Smooth muscle cell (in vitro differentiated cells): ENCODE data around the gene USP35. TPM values are rescaled to one million over a fixed set of nuclear protein-coding genes. Genes with fewer than 3 reads are reported as not detected.
A peak's percentile ranks its signal among the peaks of the same experiment; 100 is the strongest.

Experiments used
- DNase-seq: peaks from one replicate; lab custom pipeline; 2025; ENCODE audit not compliant: unreplicated experiment; lab: John Stamatoyannopoulos, UW
- H2AFZ ChIP-seq: fragments of 200-600 bp; sonication (generic); 2 replicates; pipeline ENCODE4 v1.6.0; 2016; ENCODE audit warnings: antibody characterized with exemption, low read depth, mild to moderate bottlenecking
- H3F3A ChIP-seq: fragments of 200-600 bp; sonication (generic); 2 replicates; pipeline ENCODE4 v1.6.0; 2017; ENCODE audit warnings: antibody characterized with exemption, low read depth
- H3K27ac ChIP-seq: fragments of 200-600 bp; sonication (generic); 2 replicates; pipeline ENCODE4 v1.5.1; 2016; ENCODE audit warnings: low read depth, mild to moderate bottlenecking
- H3K27me3 ChIP-seq: fragments of 200-600 bp; sonication (generic); 2 replicates; pipeline ENCODE4 v1.6.1; 2016; ENCODE audit warnings: low read depth, mild to moderate bottlenecking
- H3K36me3 ChIP-seq: fragments of 200-600 bp; sonication (generic); 2 replicates; pipeline ENCODE4 v1.5.1; 2016; ENCODE audit warnings: low read depth
- H3K4me1 ChIP-seq: fragments of 200-600 bp; sonication (generic); 2 replicates; pipeline ENCODE4 v1.5.1; 2016; ENCODE audit warnings: low read depth
- H3K4me2 ChIP-seq: fragments of 200-600 bp; sonication (generic); 2 replicates; pipeline ENCODE4 v1.6.0; 2016; ENCODE audit warnings: mild to moderate bottlenecking
- H3K4me3 ChIP-seq: fragments of 200-600 bp; sonication (generic); 2 replicates; pipeline ENCODE4 v1.5.1; 2016; ENCODE audit warnings: mild to moderate bottlenecking
- H3K79me2 ChIP-seq: fragments of 200-600 bp; sonication (generic); 2 replicates; pipeline ENCODE4 v1.6.0; 2016; ENCODE audit warnings: low read depth, mild to moderate bottlenecking
- H3K9ac ChIP-seq: fragments of 200-600 bp; sonication (generic); 2 replicates; pipeline ENCODE4 v1.6.0; 2016; ENCODE audit warnings: low read depth
- H3K9me3 ChIP-seq: fragments of 200-600 bp; sonication (generic); replicated peaks from 2 replicates; pipeline ENCODE4 v1.5.1; 2016; ENCODE audit warnings: low read depth
- H4K20me1 ChIP-seq: fragments of 200-600 bp; sonication (generic); 2 replicates; pipeline ENCODE4 v1.6.0; 2016; ENCODE audit warnings: low read depth
- WGBS: methylation state at CpG from one replicate; pipeline ENCODE4 v1.1.7; 2016; ENCODE audit warnings: low lambda C conversion rate; 5-methylcytosine and 5-hydroxymethylcytosine counted together
- polyA plus RNA-seq: library from polyadenylated mRNA; unstranded; fragments of >200 nt; fragmentation: Nextera tagmentation; extraction: Ambion mirVana; gene quantifications from 2 replicates; pipeline ENCODE4 v1.2.1, GENCODE V29; 2016
- total RNA-seq: library from RNA; depleted of rRNA; stranded (reverse); fragments of >200 nt; gene quantifications from 2 replicates; pipeline ENCODE4 v1.2.3, GENCODE V29; 2014
- TF ChIP-seq, protein P1 (sequence below): fragments of 200-600 bp; sonication (generic); IDR thresholded peaks from 2 replicates; pipeline ENCODE4 v1.5.1; 2017; ENCODE audit warnings: borderline replicate concordance, mild to moderate bottlenecking, antibody characterized with exemption; ENCODE audit not compliant: insufficient read depth, poor library complexity, severe bottlenecking

USP35 gene
- total and polyA plus RNA-seq, 2 experiments from 2014 or later: 4.5 to 9.5 TPM

- H3K27ac ChIP-seq: no peak overlapping the region
- no peak overlapping the region for H3K4me2 ChIP-seq
- H3K4me3 ChIP-seq: no peak overlapping the region
- H3K79me2 ChIP-seq: peaks cover 26% of the 10 kb centered on the region
- no peak overlapping the region for H3K9ac ChIP-seq
- H4K20me1 ChIP-seq: no peaks in the 10 kb centered on the region
- no peaks in the 10 kb centered on the region for H3K27me3 ChIP-seq
- no peaks in the 10 kb centered on the region for H3K4me1 ChIP-seq
- 64% methylated on average over 4 of the region's 4 CpGs for WGBS
- H3K9me3 ChIP-seq: no peaks in the 10 kb centered on the region
- no peak for DNase-seq
- TF ChIP-seq, protein P1, sequence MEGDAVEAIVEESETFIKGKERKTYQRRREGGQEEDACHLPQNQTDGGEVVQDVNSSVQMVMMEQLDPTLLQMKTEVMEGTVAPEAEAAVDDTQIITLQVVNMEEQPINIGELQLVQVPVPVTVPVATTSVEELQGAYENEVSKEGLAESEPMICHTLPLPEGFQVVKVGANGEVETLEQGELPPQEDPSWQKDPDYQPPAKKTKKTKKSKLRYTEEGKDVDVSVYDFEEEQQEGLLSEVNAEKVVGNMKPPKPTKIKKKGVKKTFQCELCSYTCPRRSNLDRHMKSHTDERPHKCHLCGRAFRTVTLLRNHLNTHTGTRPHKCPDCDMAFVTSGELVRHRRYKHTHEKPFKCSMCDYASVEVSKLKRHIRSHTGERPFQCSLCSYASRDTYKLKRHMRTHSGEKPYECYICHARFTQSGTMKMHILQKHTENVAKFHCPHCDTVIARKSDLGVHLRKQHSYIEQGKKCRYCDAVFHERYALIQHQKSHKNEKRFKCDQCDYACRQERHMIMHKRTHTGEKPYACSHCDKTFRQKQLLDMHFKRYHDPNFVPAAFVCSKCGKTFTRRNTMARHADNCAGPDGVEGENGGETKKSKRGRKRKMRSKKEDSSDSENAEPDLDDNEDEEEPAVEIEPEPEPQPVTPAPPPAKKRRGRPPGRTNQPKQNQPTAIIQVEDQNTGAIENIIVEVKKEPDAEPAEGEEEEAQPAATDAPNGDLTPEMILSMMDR: no peak
- no peak overlapping the region for H2AFZ ChIP-seq
- no peaks in the 10 kb centered on the region for H3K36me3 ChIP-seq
- peaks cover 7% of the 10 kb centered on the region for H3F3A ChIP-seq
Observed at GRCh38 chr11:78261367-78261766, 72.6 kb downstream of the USP35 start.

DNA sequence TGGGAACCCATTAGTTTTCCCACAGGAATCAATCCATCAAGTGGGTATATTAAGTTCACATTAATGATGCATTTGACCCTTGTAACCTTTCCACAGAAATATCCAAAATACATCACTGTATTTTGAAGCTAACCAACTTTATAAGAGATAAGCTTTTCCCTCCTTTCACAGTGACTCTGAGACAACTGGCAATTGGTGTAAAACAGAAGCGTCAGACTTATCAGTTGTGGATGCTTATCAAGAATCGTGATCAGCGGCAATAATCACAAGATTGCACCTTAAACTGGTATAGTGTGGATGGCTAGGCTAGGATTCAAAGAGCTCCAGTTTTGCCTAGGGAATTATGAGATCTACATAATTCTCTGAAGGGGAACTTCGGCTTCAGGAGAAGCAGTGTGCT, 73.1 kb downstream of the USP35 start:
- WGBS: 72% methylated on average over 4 of the region's 4 CpGs
- Histone ChIP-seq H3K27me3 (no peaks in the 10 kb centered on the region), H2AFZ (no peak overlapping the region), H3F3A (peaks cover 4% of the 10 kb centered on the region), H3K4me3 (no peak overlapping the region), H3K79me2 (peaks cover 26% of the 10 kb centered on the region), H3K27ac (peak overlapping the region; percentile 33), H3K9ac (no peak overlapping the region), H3K4me2 (no peak overlapping the region), H3K36me3 (no peaks in the 10 kb centered on the region), H4K20me1 (no peaks in the 10 kb centered on the region), H3K4me1 (no peaks in the 10 kb centered on the region), H3K9me3 (no peaks in the 10 kb centered on the region)
- TF ChIP-seq, protein P1: no peak
- DNase-seq: no peak

- peaks cover 26% of the 10 kb centered on the region for H3K79me2 ChIP-seq
- H3F3A ChIP-seq: peaks cover 4% of the 10 kb centered on the region
- peak overlapping the region; percentile 14 for H3K4me2 ChIP-seq
- H4K20me1 ChIP-seq: no peaks in the 10 kb centered on the region
- no peaks in the 10 kb centered on the region for H3K4me1 ChIP-seq
- H3K4me3 ChIP-seq: no peak overlapping the region
- H3K36me3 ChIP-seq: no peaks in the 10 kb centered on the region
- no peak overlapping the region for H2AFZ ChIP-seq
- no peaks in the 10 kb centered on the region for H3K9me3 ChIP-seq
- no peak overlapping the region for H3K9ac ChIP-seq
- peak overlapping the region; percentile 33 for H3K27ac ChIP-seq
- WGBS: 91% methylated on average over 5 of the region's 5 CpGs
- TF ChIP-seq, protein P1: no peak
- H3K27me3 ChIP-seq: no peaks in the 10 kb centered on the region
- no peak for DNase-seq
Observed at GRCh38 chr11:78262238-78262637, 73.5 kb downstream of the USP35 start.

GRCh38 chr11:78262691-78263090, 74.0 kb downstream of the USP35 start:
- Histone ChIP-seq H2AFZ (no peak overlapping the region), H3K27ac (peak overlapping the region; percentile 33), H3K4me1 (no peaks in the 10 kb centered on the region), H3K4me2 (peak overlapping the region; percentile 14), H3F3A (peaks cover 4% of the 10 kb centered on the region), H3K9ac (no peak overlapping the region), H3K79me2 (peaks cover 26% of the 10 kb centered on the region), H3K4me3 (no peak overlapping the region), H3K27me3 (no peaks in the 10 kb centered on the region), H3K36me3 (no peaks in the 10 kb centered on the region), H3K9me3 (no peaks in the 10 kb centered on the region), H4K20me1 (no peaks in the 10 kb centered on the region)
- DNase-seq: no peak
- TF ChIP-seq, protein P1: no peak
